Endothelial cell of umbilical vein (primary cell): ENCODE results near the gene ARHGAP42. TPM values are rescaled to one million over a fixed set of nuclear protein-coding genes. Genes with fewer than 3 reads are reported as not detected.
"Not testable (repeated sequence)": the region's sequence is repeated elsewhere in the genome, so short reads cannot be mapped to it uniquely, and the experiment has no call there.

Experiments
- BruUV-seq: library from RNA; stranded (reverse); fragments of 400-500 nt; replicated peaks from 2 replicates; lab custom pipeline; 2021; lab: Mats Ljungman, UMichigan
- CTCF ChIA-PET: fragments of 300-600, 350-600 bp; sonication (Branson Sonifier 250); formaldehyde crosslinking; loops from one replicate; lab custom pipeline; 2021; ENCODE audit warnings: antibody characterized with exemption, inconsistent platforms; lab: Charles Lee
- POLR2A ChIA-PET: fragments of 300-600, 350-600 bp; sonication (Branson Sonifier 250); formaldehyde crosslinking; loops from one replicate; lab custom pipeline; 2021; ENCODE audit warnings: antibody characterized with exemption, inconsistent platforms; lab: Charles Lee
- DNase-seq: peaks from one replicate; pipeline ENCODE4 v3.0.0-alpha.2; 2011; ENCODE audit warnings: low read depth, low spot score
- FAIRE-seq: peaks from 2 replicates; lab custom pipeline; 2011; peaks lifted over from hg19 to GRCh38; lab: Jason Lieb, UNC
- H2AFZ ChIP-seq: 2 replicates; pipeline ENCODE4 v1.6.0; 2012; ENCODE audit warnings: low read depth, low read length, control low read depth, inconsistent platforms
- H3K27ac ChIP-seq: 2 replicates; pipeline ENCODE4 v1.5.1; 2011; ENCODE audit warnings: low read depth, mild to moderate bottlenecking, control low read depth, low read length, moderate library complexity; ENCODE audit not compliant: insufficient read depth
- H3K27me3 ChIP-seq, 2 experiments: 2 replicates each; pipeline versions ENCODE4 v1.6.0 to v1.6.1; 2011; ENCODE audit warnings: low read length in 2 of 2, mixed read lengths in 1 of 2; ENCODE audit not compliant: control insufficient read depth in 2 of 2, insufficient read depth in 2 of 2
- H3K36me3 ChIP-seq, 2 experiments: 2 replicates in 1 of 2; 3 replicates in 1 of 2; pipeline ENCODE4 v1.5.1; 2011; ENCODE audit warnings: low read length in 2 of 2, mild to moderate bottlenecking in 1 of 2, moderate library complexity in 1 of 2; ENCODE audit not compliant: control insufficient read depth in 2 of 2, insufficient read depth in 2 of 2; ENCODE audit errors: extremely low read depth in 1 of 2
- H3K4me1 ChIP-seq: 3 replicates; pipeline ENCODE4 v1.5.1; 2011; ENCODE audit warnings: mild to moderate bottlenecking, low read length; ENCODE audit not compliant: control insufficient read depth, insufficient read depth; ENCODE audit errors: extremely low read depth
- H3K4me2 ChIP-seq: 2 replicates; pipeline ENCODE4 v1.6.1; 2011; ENCODE audit warnings: low read length, control low read depth, mixed read lengths; ENCODE audit not compliant: insufficient read depth
- H3K4me3 ChIP-seq, 3 experiments: fragments of 200-600 bp in 1 of 3; sonication (generic), shearing (Covaris generic) in 1 of 3; replicated peaks in 1 of 3; 2 replicates each; pipeline ENCODE4 v1.5.1; 2011 to 2016; ENCODE audit warnings: control low read depth in 3 of 3, low read length in 3 of 3, mild to moderate bottlenecking in 2 of 3, inconsistent platforms in 1 of 3, low read depth in 1 of 3, moderate library complexity in 1 of 3; ENCODE audit not compliant: insufficient read depth in 1 of 3
- H3K79me2 ChIP-seq: 2 replicates; pipeline ENCODE4 v1.6.0; 2012; ENCODE audit warnings: low read length, inconsistent platforms; ENCODE audit not compliant: control insufficient read depth, insufficient read depth
- H3K9ac ChIP-seq: replicated peaks from 2 replicates; pipeline ENCODE3; 2011; ENCODE audit warnings: low read length, control low read depth; ENCODE audit not compliant: insufficient read depth; ENCODE audit errors: extremely low read depth
- H3K9me1 ChIP-seq: replicated peaks from 3 replicates; pipeline ENCODE4 v1.6.0; 2011; ENCODE audit warnings: mild to moderate bottlenecking, low read length; ENCODE audit not compliant: control insufficient read depth, insufficient read depth; ENCODE audit errors: extremely low read depth
- H3K9me3 ChIP-seq: replicated peaks from 2 replicates; pipeline ENCODE4 v1.5.1; 2012; ENCODE audit warnings: low read length, inconsistent platforms; ENCODE audit not compliant: control insufficient read depth, insufficient read depth
- H4K20me1 ChIP-seq: replicated peaks from 2 replicates; pipeline ENCODE3; 2011; ENCODE audit warnings: mild to moderate bottlenecking, low read length; ENCODE audit not compliant: control insufficient read depth, insufficient read depth; ENCODE audit errors: extremely low read depth
- CTCF ChIP-seq, 2 donors: IDR thresholded peaks; 1 replicate in 1 of 2; 2 replicates in 1 of 2; pipeline ENCODE4 v1.5.1; 2011; ENCODE audit warnings: low read length in 2 of 2, mild to moderate bottlenecking in 2 of 2, moderate library complexity in 2 of 2, control low read depth in 1 of 2, inconsistent platforms in 1 of 2, low read depth in 1 of 2; ENCODE audit not compliant: insufficient read depth in 1 of 2; ENCODE audit errors: extremely low read depth in 1 of 2
- EZH2 ChIP-seq: IDR thresholded peaks from 2 replicates; pipeline ENCODE4 v1.6.1; 2012; ENCODE audit warnings: borderline replicate concordance, low read depth, mild to moderate bottlenecking, moderate library complexity, low read length, inconsistent platforms; ENCODE audit not compliant: severe bottlenecking
- FOS ChIP-seq: IDR thresholded peaks from 2 replicates; pipeline ENCODE4 v1.6.1; 2011; ENCODE audit warnings: mild to moderate bottlenecking, low read length, moderate library complexity, borderline replicate concordance; ENCODE audit not compliant: insufficient read depth
- GATA2 ChIP-seq: IDR thresholded peaks from 2 replicates; pipeline ENCODE4 v1.7.0; 2011; ENCODE audit warnings: low read depth, mild to moderate bottlenecking, moderate library complexity, mixed read lengths, low read length; ENCODE audit not compliant: insufficient read length, insufficient read depth
- JUN ChIP-seq: IDR thresholded peaks from 2 replicates; pipeline ENCODE4 v1.6.1; 2011; ENCODE audit warnings: borderline replicate concordance, low read depth; ENCODE audit not compliant: insufficient read length, insufficient read depth
- MAX ChIP-seq: IDR thresholded peaks from 2 replicates; pipeline ENCODE4 v1.6.1; 2011; ENCODE audit not compliant: insufficient read depth, insufficient read length
- MYC ChIP-seq: IDR thresholded peaks from one replicate; pipeline ENCODE4 v1.6.1; 2011; ENCODE audit warnings: mild to moderate bottlenecking, low read depth, low read length
- POLR2A ChIP-seq: IDR thresholded peaks from 2 replicates; pipeline ENCODE4 v1.6.1; 2012; ENCODE audit warnings: low read depth, mild to moderate bottlenecking, control low read depth, low read length
- POLR2AphosphoS5 ChIP-seq: IDR thresholded peaks from 2 replicates; pipeline ENCODE4 v1.6.1; 2012; ENCODE audit warnings: low read depth, mild to moderate bottlenecking, control low read depth, low read length, moderate library complexity; ENCODE audit not compliant: insufficient read depth
- dilution Hi-C: fragments of 300-500 bp; cut with MboI; formaldehyde crosslinking; loops from one replicate; pipeline ENCODE4 v1.15.0; 2019; ENCODE audit warnings: low sequenced_read_pairs; ENCODE audit not compliant: extremely low pct_ligation_motif_present
- intact Hi-C: fragments of 100-400 bp; cut with micrococcal nuclease; formaldehyde crosslinking; loops from one replicate; pipeline ENCODE4 v1.10.0; 2022
- polyA plus RNA-seq, 4 experiments: library from polyadenylated mRNA; depleted of rRNA in 3 of 4; stranded (reverse) in 3 of 4; unstranded in 1 of 4; fragments of >200 nt; gene quantifications; 2 replicates each; pipeline versions ENCODE4 v1.2.1 to v1.2.3, GENCODE V29; 2011 to 2012; ENCODE audit warnings: missing spikeins in 1 of 4
- total RNA-seq: library from RNA; stranded (reverse); gene quantifications from 2 replicates; pipeline ENCODE4 v1.2.3, GENCODE V29; 2021

ARHGAP42 gene
- total and polyA plus RNA-seq, 2 donors (not counting 3 experiments of a cell fraction or from before 2014, with no cell fraction given) = 1.8 to 2.4 TPM

GRCh38 chr11:100895449-100895848 lies 208.4 kb downstream of the ARHGAP42 start:
- TF ChIP-seq MAX (no peak), EZH2 (no peak), POLR2A (no peak), POLR2AphosphoS5 (no peak), CTCF (IDR thresholded peaks at IDR 0.05; ENCODE audit: extremely low read depth in 1 of 2, insufficient read depth in 1 of 2, low read depth in 1 of 2, low read length in 2 of 2) (no peak), FOS (no peak), MYC (no peak), JUN (no peak), GATA2 (no peak)
- ChIA-PET CTCF (no interaction called here), POLR2A (no interaction called here)
- Histone ChIP-seq H3K4me3 (no peak overlapping the region), H3K9me1 (no peaks in the 10 kb centered on the region), H3K27ac (no peak overlapping the region), H2AFZ (no peak overlapping the region), H3K4me1 (no peaks in the 10 kb centered on the region), H4K20me1 (no peaks in the 10 kb centered on the region), H3K9me3 (no peaks in the 10 kb centered on the region), H3K27me3 (no peaks in the 10 kb centered on the region), H3K79me2 (no peaks in the 10 kb centered on the region), H3K36me3 (no peaks in the 10 kb centered on the region), H3K4me2 (no peak overlapping the region), H3K9ac (no peak overlapping the region)
- DNase-seq = no peak
- dilution Hi-C loops = no loop called here
- intact Hi-C loops = no loop called here
- no peak for FAIRE-seq
- BruUV-seq = no TSS peak

GRCh38 chr11:100895976-100896375 lies 208.9 kb downstream of the ARHGAP42 start:
- H3K4me3 ChIP-seq, H3K27ac ChIP-seq, DNase-seq, H2AFZ ChIP-seq, FAIRE-seq, intact Hi-C loops, POLR2A ChIA-PET, BruUV-seq, H4K20me1 ChIP-seq, H3K9me1 ChIP-seq, H3K9me3 ChIP-seq, H3K27me3 ChIP-seq, H3K4me2 ChIP-seq, dilution Hi-C loops, H3K79me2 ChIP-seq, H3K9ac ChIP-seq, CTCF ChIA-PET, H3K36me3 ChIP-seq, H3K4me1 ChIP-seq: not testable (repeated sequence)

- H3K4me2 ChIP-seq, H3K79me2 ChIP-seq, H4K20me1 ChIP-seq, H2AFZ ChIP-seq, H3K4me3 ChIP-seq, FAIRE-seq, H3K9me3 ChIP-seq, BruUV-seq, POLR2A ChIA-PET, dilution Hi-C loops, H3K36me3 ChIP-seq, intact Hi-C loops, H3K4me1 ChIP-seq, H3K27me3 ChIP-seq, H3K9ac ChIP-seq, H3K9me1 ChIP-seq, H3K27ac ChIP-seq, DNase-seq: not testable (repeated sequence)
- CTCF ChIA-PET = interaction anchor here (1.2 kb wide), 1 partner anchor 14 kb away, joined by 3 read pairs; no protein-coding TSS in a partner anchor
Observed at GRCh38 chr11:100901471-100901870, 214.4 kb downstream of the ARHGAP42 start.
